OCI-LY1 (cell line): ENCODE results near the gene TOM1.

Experiments
- EZH2 ChIP-seq: fragments of 200-600 bp; sonication (generic), shearing (Covaris generic); IDR thresholded peaks from 2 replicates; pipeline ENCODE4 v1.8.0; 2017; ENCODE audit warnings: borderline replicate concordance, mixed run types, mild to moderate bottlenecking, antibody characterized with exemption, low read length, moderate library complexity, mixed read lengths
- TF ChIP-seq, protein P1 (sequence below): fragments of 200-600 bp; sonication (generic), shearing (Covaris generic); IDR thresholded peaks from 2 replicates; pipeline ENCODE4 v1.5.1; 2017; ENCODE audit warnings: mild to moderate bottlenecking, antibody characterized with exemption, low read length, moderate library complexity, mixed read lengths

DNA sequence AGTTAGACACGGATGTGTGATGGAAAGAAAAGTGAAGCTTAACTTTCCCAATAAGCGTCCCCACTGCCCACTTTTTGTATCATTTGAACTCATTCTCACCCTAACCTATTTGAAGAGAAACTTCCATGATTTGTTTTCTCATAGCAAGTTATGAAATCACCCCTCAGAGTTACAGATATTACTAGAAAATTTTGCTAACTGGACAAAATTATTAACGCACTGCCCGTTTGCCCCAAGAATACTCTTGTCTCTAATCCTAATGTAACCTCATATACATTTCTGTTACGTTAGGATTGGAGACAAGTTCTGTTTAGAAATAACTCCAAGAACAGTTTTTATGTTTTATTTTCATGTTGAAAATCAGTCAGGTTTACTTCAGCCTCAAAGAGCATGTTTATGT lies 25.5 kb downstream of the TOM1 start:
- TF ChIP-seq, protein P1, sequence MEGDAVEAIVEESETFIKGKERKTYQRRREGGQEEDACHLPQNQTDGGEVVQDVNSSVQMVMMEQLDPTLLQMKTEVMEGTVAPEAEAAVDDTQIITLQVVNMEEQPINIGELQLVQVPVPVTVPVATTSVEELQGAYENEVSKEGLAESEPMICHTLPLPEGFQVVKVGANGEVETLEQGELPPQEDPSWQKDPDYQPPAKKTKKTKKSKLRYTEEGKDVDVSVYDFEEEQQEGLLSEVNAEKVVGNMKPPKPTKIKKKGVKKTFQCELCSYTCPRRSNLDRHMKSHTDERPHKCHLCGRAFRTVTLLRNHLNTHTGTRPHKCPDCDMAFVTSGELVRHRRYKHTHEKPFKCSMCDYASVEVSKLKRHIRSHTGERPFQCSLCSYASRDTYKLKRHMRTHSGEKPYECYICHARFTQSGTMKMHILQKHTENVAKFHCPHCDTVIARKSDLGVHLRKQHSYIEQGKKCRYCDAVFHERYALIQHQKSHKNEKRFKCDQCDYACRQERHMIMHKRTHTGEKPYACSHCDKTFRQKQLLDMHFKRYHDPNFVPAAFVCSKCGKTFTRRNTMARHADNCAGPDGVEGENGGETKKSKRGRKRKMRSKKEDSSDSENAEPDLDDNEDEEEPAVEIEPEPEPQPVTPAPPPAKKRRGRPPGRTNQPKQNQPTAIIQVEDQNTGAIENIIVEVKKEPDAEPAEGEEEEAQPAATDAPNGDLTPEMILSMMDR, result no peak
- no peak for TF ChIP-seq EZH2
